Brain microvascular endothelial cell (primary cell): Measurements from ENCODE around the gene STS.

Experiments used
- DNase-seq: peaks from one replicate; pipeline ENCODE4 v3.0.0-alpha.2; 2020
- H3K27ac ChIP-seq: fragments of 250-450 bp; sonication (Bioruptor Pico); 2 replicates; pipeline ENCODE4 v1.5.1; 2020; ENCODE audit warnings: mild to moderate bottlenecking, moderate library complexity
- H3K27me3 ChIP-seq: fragments of 250-450 bp; sonication (Bioruptor Pico); replicated peaks from 2 replicates; pipeline ENCODE4 v1.5.1; 2020; ENCODE audit warnings: mild to moderate bottlenecking
- H3K36me3 ChIP-seq: fragments of 250-450 bp; sonication (Bioruptor Pico); replicated peaks from 2 replicates; pipeline ENCODE4 v1.5.1; 2020; ENCODE audit warnings: mild to moderate bottlenecking
- H3K4me3 ChIP-seq: 2 replicates; pipeline ENCODE4 v1.5.1; 2011; ENCODE audit warnings: low read depth, mild to moderate bottlenecking, control low read depth, low read length, moderate library complexity
- CTCF ChIP-seq: IDR thresholded peaks from 2 replicates; pipeline ENCODE4 v1.5.1; 2011; ENCODE audit warnings: low read depth, mild to moderate bottlenecking, moderate library complexity, low read length, control low read depth, inconsistent platforms; ENCODE audit errors: missing control alignments
- in situ Hi-C: cut with HindIII; loops from 2 replicates; pipeline ENCODE4 v1.10.0; 2017; ENCODE audit warnings: low sequenced_read_pairs, low pct_ligation_motif_present

STS gene

GRCh38 chrX:7115557-7115956 lies 32.0 kb upstream of the STS start:
- Histone ChIP-seq H3K27me3 (no peaks in the 10 kb centered on the region), H3K4me3 (no peak overlapping the region), H3K27ac (no peak overlapping the region), H3K36me3 (no peaks in the 10 kb centered on the region)
- no peak for TF ChIP-seq CTCF
- DNase-seq: no peak
- in situ Hi-C loops: no loop called here

- Histone ChIP-seq H3K27ac (no peak overlapping the region), H3K4me3 (no peak overlapping the region), H3K36me3 (no peaks in the 10 kb centered on the region), H3K27me3 (no peaks in the 10 kb centered on the region)
- no peak for DNase-seq
- TF ChIP-seq CTCF: no peak
- in situ Hi-C loops: no loop called here
Measured at GRCh38 chrX:7116081-7116480, 31.4 kb upstream of the STS start.

GRCh38 chrX:7117587-7117986 lies 29.9 kb upstream of the STS start:
- H3K4me3 ChIP-seq: no peak overlapping the region
- no peaks in the 10 kb centered on the region for H3K27me3 ChIP-seq
- no peak for TF ChIP-seq CTCF
- H3K27ac ChIP-seq: no peak overlapping the region
- H3K36me3 ChIP-seq: no peaks in the 10 kb centered on the region
- in situ Hi-C loops: no loop called here
- DNase-seq: no peak

- Histone ChIP-seq H3K27ac (no peak overlapping the region), H3K27me3 (no peaks in the 10 kb centered on the region), H3K36me3 (no peaks in the 10 kb centered on the region), H3K4me3 (no peak overlapping the region)
- no peak for TF ChIP-seq CTCF
- no peak for DNase-seq
- in situ Hi-C loops: no loop called here
Measured at GRCh38 chrX:7119950-7120877, 27.3 kb upstream of the STS start.

- DNase-seq: no peak
- no peaks in the 10 kb centered on the region for H3K36me3 ChIP-seq
- in situ Hi-C loops: no loop called here
- H3K27ac ChIP-seq: no peak overlapping the region
- no peaks in the 10 kb centered on the region for H3K27me3 ChIP-seq
- no peak overlapping the region for H3K4me3 ChIP-seq
- TF ChIP-seq CTCF: no peak
Measured at GRCh38 chrX:7120878-7121219, 26.7 kb upstream of the STS start.

GRCh38 chrX:7127056-7127455 lies 20.5 kb upstream of the STS start:
- Histone ChIP-seq H3K27me3 (no peaks in the 10 kb centered on the region), H3K4me3 (no peak overlapping the region), H3K36me3 (no peaks in the 10 kb centered on the region), H3K27ac (no peak overlapping the region)
- in situ Hi-C loops: no loop called here
- TF ChIP-seq CTCF: no peak
- DNase-seq: no peak
